ENCODE measurements around the gene HOXC9.
A peak's percentile ranks its signal among the peaks of the same experiment; 100 is the strongest.

The HOXC9 gene

DNA sequence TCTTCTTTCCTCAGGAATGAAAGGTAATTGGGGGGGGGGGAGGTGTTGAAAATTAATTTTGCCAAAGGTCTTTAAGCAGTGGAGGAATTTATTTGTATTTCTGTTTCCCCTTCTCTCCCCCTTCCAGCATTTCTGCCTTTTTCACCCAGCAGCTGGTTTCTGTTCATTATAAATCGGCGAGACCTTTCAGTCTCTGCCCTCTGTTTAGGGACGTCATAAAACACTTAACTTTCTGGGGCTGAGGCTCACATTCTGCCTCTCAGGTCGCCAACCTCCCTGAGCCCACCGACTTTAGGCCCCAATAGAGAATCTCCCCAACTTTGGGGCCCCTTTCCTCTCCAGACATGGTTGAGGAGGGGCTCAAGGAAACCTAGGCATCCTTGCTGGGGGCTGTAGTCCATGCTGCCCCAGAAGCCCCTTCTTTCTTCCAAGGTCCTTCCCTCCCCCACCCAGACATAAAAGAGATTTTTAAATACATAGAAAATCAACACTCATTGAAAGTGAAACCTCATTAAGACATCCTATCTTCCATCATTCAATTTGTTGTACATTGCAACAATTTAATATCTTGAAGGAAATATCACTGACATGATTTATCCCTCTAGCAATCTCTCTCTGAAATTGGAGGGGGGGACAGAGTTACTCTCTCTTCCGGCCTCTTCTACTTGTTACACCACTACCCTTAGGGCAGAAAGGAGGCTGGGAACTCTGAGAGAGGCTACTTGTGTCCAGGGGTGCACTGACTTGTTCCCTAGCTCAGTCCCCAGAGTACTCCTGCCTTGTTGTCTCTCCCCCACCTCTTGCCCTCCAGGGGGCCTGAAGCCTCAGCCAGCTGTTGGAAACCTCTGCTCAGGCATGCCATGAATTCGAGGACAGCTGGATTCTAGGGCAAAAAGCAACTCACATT is 25.8 kb downstream of the HOXC9 start:
- H3K9me3 Mint-ChIP-seq: no peaks in the 10 kb centered on the region
- H3K4me1 Mint-ChIP-seq (ENCODE audit: low read depth): peaks cover 23% of the 10 kb centered on the region
- no peak overlapping the region for H3K4me3 Mint-ChIP-seq
- peaks cover 93% of the 10 kb centered on the region for H3K27me3 Mint-ChIP-seq (ENCODE audit: low read depth)
- H3K36me3 Mint-ChIP-seq (ENCODE audit: low read depth): peaks cover 2% of the 10 kb centered on the region
- no peak overlapping the region for H3K27ac Mint-ChIP-seq

DNA sequence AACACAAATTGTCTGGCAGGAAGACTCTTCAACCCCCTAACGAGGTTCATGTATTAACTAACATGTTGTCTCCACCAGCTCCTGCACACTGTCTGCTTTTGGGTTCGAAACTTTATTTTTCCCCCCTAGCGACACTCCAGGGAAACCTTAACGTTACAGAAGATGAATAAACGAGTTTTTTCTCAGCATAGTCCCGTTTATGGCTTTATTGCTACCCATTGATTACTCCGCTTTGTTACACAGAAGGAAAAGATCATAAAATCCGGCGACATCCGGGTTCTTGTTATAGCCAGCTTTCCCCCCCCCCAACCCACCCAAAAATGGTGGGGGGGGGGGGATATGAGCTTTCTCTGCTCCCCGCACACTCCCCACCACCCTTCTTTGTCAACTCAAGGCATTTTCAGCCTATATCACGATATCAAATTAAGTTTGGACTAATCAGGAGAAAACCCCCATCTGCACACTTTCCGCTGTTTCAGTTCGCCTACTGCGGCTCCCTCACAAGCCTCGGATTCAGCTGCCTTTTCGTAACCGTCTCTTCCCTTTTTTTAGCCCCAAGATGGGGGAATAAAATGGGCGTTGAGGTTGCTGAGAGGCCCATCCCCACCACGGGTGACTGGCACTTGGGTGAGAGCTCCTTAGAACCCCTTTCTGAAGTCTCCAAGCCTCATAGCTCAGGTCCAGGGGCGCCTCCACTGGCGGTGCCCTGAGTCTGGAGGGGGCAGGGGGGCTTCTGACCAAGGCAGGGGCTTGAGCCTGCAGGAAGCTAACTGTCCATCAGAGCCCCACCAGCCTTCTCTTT is 26.9 kb downstream of the HOXC9 start:
- H3K4me1 Mint-ChIP-seq (ENCODE audit: low read depth): peaks cover 20% of the 10 kb centered on the region
- H3K36me3 Mint-ChIP-seq (ENCODE audit: low read depth): peaks cover 2% of the 10 kb centered on the region
- H3K27ac Mint-ChIP-seq: no peak overlapping the region
- no peaks in the 10 kb centered on the region for H3K9me3 Mint-ChIP-seq
- H3K4me3 Mint-ChIP-seq: no peak overlapping the region
- peaks cover 95% of the 10 kb centered on the region for H3K27me3 Mint-ChIP-seq (ENCODE audit: low read depth)

DNA sequence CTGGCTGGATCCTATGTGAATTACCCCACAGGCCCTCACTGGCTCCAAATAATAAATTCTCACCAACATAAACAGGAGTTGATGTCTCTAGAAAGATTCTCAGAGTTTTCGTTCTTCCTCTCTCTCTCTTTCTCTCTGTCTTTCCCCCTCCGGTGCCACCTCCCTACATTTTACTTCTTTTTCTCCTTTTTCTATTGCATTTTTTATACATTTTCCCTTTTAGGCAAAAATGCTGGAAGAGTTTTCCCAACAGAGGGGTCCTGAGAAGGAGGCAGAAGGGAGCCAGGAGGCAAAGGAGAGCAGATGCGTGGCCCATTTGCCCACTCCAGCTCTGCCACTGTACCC is 27.5 kb downstream of the HOXC9 start:
- H3K27ac Mint-ChIP-seq: no peak overlapping the region
- H3K9me3 Mint-ChIP-seq: no peaks in the 10 kb centered on the region
- peaks cover 23% of the 10 kb centered on the region for H3K4me1 Mint-ChIP-seq (ENCODE audit: low read depth)
- H3K27me3 Mint-ChIP-seq (ENCODE audit: low read depth): peaks cover 95% of the 10 kb centered on the region
- peaks cover 2% of the 10 kb centered on the region for H3K36me3 Mint-ChIP-seq (ENCODE audit: low read depth)
- no peak overlapping the region for H3K4me3 Mint-ChIP-seq

DNA sequence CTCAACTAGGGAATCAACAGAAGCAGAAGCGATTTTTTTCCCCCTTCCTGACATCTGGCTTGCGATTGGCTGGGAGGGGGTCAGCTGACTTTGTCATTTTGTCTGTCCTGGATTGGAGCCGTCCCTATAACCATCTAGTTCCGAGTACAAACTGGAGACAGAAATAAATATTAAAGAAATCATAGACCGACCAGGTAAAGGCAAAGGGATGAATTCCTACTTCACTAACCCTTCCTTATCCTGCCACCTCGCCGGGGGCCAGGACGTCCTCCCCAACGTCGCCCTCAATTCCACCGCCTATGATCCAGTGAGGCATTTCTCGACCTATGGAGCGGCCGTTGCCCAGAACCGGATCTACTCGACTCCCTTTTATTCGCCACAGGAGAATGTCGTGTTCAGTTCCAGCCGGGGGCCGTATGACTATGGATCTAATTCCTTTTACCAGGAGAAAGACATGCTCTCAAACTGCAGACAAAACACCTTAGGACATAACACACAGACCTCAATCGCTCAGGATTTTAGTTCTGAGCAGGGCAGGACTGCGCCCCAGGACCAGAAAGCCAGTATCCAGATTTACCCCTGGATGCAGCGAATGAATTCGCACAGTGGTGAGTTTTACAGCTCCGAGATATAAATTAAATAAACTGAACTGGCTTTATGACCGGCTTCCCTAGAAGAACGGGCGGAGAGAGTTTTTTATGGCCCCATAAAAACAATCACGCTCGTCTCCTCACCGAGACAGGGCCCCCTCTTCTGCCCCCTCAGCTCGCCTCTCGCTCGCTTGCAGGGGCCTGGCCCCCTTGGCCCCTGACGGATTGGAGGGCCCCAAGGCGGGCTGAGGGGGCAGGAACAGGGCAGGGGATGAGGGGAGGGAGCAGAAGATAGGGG is 28.6 kb downstream of the HOXC9 start, which contains the start of gene HOXC6:
Gene HOXC6 (plus strand): TSS at position 127 of the 888 bp plus-strand sequence. CDS start 82 bp downstream, at position 209.
- peaks cover 2% of the 10 kb centered on the region for H3K36me3 Mint-ChIP-seq (ENCODE audit: low read depth)
- peaks cover 95% of the 10 kb centered on the region for H3K27me3 Mint-ChIP-seq (ENCODE audit: low read depth)
- H3K9me3 Mint-ChIP-seq: no peaks in the 10 kb centered on the region
- no peak within 1 kb of the TSS for H3K27ac Mint-ChIP-seq
- H3K4me1 Mint-ChIP-seq (ENCODE audit: low read depth): peaks cover 27% of the 10 kb centered on the region
- H3K4me3 Mint-ChIP-seq: no peak within 1 kb of the TSS

DNA sequence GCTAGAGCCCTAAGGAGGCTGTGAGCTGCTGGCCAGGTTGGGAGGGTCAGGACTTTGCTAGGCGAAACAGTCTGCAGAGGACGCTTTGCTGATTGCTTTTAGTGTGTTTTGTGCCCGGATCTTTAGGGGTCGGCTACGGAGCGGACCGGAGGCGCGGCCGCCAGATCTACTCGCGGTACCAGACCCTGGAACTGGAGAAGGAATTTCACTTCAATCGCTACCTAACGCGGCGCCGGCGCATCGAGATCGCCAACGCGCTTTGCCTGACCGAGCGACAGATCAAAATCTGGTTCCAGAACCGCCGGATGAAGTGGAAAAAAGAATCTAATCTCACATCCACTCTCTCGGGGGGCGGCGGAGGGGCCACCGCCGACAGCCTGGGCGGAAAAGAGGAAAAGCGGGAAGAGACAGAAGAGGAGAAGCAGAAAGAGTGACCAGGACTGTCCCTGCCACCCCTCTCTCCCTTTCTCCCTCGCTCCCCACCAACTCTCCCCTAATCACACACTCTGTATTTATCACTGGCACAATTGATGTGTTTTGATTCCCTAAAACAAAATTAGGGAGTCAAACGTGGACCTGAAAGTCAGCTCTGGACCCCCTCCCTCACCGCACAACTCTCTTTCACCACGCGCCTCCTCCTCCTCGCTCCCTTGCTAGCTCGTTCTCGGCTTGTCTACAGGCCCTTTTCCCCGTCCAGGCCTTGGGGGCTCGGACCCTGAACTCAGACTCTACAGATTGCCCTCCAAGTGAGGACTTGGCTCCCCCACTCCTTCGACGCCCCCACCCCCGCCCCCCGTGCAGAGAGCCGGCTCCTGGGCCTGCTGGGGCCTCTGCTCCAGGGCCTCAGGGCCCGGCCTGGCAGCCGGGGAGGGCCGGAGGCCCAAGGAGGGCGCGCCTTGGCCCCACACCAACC is 29.8 kb downstream of the HOXC9 start:
- H3K27ac Mint-ChIP-seq: no peak overlapping the region

DNA sequence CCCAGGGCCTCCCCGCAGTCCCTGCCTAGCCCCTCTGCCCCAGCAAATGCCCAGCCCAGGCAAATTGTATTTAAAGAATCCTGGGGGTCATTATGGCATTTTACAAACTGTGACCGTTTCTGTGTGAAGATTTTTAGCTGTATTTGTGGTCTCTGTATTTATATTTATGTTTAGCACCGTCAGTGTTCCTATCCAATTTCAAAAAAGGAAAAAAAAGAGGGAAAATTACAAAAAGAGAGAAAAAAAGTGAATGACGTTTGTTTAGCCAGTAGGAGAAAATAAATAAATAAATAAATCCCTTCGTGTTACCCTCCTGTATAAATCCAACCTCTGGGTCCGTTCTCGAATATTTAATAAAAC is 30.5 kb downstream of the HOXC9 start:
- Mint-ChIP-seq H3K4me3 (no peak overlapping the region), H3K4me1 (ENCODE audit: low read depth) (peaks cover 30% of the 10 kb centered on the region), H3K27me3 (ENCODE audit: low read depth) (peaks cover 92% of the 10 kb centered on the region), H3K27ac (no peak overlapping the region), H3K36me3 (ENCODE audit: low read depth) (peaks cover 2% of the 10 kb centered on the region), H3K9me3 (no peaks in the 10 kb centered on the region)

More for the DNA sequence above, 29.8 kb downstream of the HOXC9 start:
- H3K27me3 Mint-ChIP-seq (ENCODE audit: low read depth): peaks cover 92% of the 10 kb centered on the region
- H3K4me3 Mint-ChIP-seq: no peak overlapping the region
- peaks cover 2% of the 10 kb centered on the region for H3K36me3 Mint-ChIP-seq (ENCODE audit: low read depth)
- H3K9me3 Mint-ChIP-seq: no peaks in the 10 kb centered on the region
- H3K4me1 Mint-ChIP-seq (ENCODE audit: low read depth): peaks cover 30% of the 10 kb centered on the region

DNA sequence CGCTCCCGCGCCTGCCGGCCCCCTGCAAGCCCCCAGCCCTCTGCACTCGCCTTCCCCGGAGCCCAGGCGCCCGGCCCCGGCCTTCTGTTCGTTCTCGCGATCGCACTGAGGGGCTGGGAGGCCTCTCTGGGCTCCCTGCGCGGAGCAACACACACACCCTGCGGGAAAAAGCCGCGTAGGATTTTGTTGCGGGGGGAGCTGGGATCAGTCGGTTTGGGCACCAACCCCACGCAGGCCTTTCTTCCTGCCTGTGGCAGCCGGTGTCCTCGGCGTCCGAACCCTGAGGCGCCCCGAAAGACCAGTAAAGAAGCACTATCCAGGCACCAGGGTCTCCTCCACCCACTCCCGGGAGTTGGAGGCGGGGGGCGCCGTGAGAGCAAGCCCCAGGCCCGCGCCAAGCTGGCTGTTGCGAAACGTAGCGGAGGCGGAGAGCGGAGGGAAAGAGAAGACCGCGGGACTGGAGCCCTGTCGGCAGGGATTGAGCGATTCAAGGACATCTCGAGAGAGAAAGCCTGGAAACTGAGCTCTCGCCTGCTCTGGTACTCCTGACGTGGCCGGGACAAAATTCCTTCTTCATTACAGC is 31.0 kb downstream of the HOXC9 start:
- peaks cover 27% of the 10 kb centered on the region for H3K4me1 Mint-ChIP-seq (ENCODE audit: low read depth)
- H3K9me3 Mint-ChIP-seq: no peaks in the 10 kb centered on the region
- H3K27me3 Mint-ChIP-seq (ENCODE audit: low read depth): peaks cover 92% of the 10 kb centered on the region
- H3K36me3 Mint-ChIP-seq (ENCODE audit: low read depth): peaks cover 2% of the 10 kb centered on the region
- no peak overlapping the region for H3K27ac Mint-ChIP-seq
- H3K4me3 Mint-ChIP-seq: no peak overlapping the region

DNA sequence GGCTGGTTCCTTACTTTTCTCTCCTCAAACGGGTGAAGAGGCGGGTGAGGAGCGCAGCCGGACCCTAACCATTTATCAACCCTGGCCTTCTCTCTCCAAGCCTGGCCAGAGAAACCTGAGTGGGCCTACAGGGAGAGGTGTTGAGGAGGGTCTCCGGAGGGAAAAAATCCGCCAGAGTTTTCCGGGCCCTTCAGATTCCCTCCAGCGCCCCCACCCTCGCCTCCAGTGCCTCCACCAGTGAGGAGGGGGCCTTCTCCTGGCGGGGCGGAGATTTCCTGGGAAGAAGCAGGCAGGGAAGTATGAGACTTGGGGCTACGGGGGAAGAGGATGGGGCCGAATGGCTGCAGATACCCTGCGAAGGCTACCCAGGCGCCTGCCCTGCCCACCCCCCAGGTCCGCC is 31.5 kb downstream of the HOXC9 start:
- H3K4me3 Mint-ChIP-seq: no peak overlapping the region

DNA sequence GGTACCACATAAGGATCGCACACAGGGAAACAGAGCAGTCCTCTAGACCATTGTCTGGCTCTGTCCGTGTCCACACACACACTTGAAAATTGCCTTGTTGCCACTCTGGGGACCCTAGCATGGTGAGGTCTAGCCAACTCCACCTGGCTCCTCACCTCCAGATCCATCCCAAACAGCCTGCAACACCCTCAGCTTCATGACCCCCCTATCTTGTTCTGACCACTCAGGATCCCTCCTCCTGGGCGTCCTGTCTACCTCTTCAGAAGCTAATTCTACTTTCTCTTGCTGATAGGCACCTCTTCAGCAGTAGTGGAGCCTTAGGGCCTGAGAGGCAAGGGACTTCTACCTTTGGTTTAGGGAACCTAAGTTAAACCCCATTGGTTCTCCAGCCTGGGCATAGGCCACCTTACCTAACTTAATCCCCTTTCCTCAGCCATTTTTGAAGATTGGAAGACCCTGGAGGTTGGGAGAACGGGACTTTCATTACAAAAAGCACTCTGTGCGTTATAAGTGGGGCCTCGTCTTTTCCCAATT is 32.2 kb downstream of the HOXC9 start:
- Mint-ChIP-seq H3K4me3 (no peak overlapping the region), H3K27ac (peak overlapping the region; percentile 64), H3K4me1 (ENCODE audit: low read depth) (peaks cover 21% of the 10 kb centered on the region), H3K27me3 (ENCODE audit: low read depth) (peaks cover 92% of the 10 kb centered on the region), H3K9me3 (no peaks in the 10 kb centered on the region), H3K36me3 (ENCODE audit: low read depth) (peaks cover 2% of the 10 kb centered on the region)

More for the DNA sequence above, 31.5 kb downstream of the HOXC9 start:
- peaks cover 2% of the 10 kb centered on the region for H3K36me3 Mint-ChIP-seq (ENCODE audit: low read depth)
- no peaks in the 10 kb centered on the region for H3K9me3 Mint-ChIP-seq
- no peak overlapping the region for H3K27ac Mint-ChIP-seq
- peaks cover 25% of the 10 kb centered on the region for H3K4me1 Mint-ChIP-seq (ENCODE audit: low read depth)
- peaks cover 92% of the 10 kb centered on the region for H3K27me3 Mint-ChIP-seq (ENCODE audit: low read depth)

DNA sequence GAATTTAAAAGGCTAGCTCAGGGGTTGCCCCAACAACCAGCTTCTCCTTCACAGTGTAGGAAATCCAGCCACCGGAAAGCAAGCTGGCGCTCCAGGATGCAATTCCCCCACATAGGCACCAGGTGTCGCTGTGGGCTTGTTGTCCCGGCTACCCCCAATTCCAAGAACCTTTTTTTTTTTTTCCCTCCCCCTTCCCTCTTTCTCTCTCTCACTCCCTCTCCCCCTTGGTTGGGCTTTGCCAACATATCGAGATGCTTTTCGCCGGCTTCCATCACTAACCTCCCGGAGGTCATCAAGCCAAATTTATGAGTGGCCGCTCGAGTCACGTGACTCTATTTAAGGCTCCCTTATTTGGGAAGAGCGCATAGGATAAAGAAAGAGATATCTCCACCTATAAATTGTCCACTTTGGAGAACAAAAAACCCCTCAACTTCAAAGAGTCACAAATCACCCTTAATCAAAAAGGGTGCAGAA is 32.7 kb downstream of the HOXC9 start, which contains the start of gene HOXC5:
Gene HOXC5 (plus strand): TSS at position 424 of the 474 bp plus-strand sequence. CDS start 73 bp downstream, outside the sequence.
- no peaks in the 10 kb centered on the region for H3K9me3 Mint-ChIP-seq
- H3K36me3 Mint-ChIP-seq (ENCODE audit: low read depth): peaks cover 2% of the 10 kb centered on the region
- H3K4me1 Mint-ChIP-seq (ENCODE audit: low read depth): peaks cover 18% of the 10 kb centered on the region
- H3K4me3 Mint-ChIP-seq: peak within 1 kb of the TSS; percentile 57
- peaks cover 92% of the 10 kb centered on the region for H3K27me3 Mint-ChIP-seq (ENCODE audit: low read depth)
- H3K27ac Mint-ChIP-seq: peak within 1 kb of the TSS; percentile 64

DNA sequence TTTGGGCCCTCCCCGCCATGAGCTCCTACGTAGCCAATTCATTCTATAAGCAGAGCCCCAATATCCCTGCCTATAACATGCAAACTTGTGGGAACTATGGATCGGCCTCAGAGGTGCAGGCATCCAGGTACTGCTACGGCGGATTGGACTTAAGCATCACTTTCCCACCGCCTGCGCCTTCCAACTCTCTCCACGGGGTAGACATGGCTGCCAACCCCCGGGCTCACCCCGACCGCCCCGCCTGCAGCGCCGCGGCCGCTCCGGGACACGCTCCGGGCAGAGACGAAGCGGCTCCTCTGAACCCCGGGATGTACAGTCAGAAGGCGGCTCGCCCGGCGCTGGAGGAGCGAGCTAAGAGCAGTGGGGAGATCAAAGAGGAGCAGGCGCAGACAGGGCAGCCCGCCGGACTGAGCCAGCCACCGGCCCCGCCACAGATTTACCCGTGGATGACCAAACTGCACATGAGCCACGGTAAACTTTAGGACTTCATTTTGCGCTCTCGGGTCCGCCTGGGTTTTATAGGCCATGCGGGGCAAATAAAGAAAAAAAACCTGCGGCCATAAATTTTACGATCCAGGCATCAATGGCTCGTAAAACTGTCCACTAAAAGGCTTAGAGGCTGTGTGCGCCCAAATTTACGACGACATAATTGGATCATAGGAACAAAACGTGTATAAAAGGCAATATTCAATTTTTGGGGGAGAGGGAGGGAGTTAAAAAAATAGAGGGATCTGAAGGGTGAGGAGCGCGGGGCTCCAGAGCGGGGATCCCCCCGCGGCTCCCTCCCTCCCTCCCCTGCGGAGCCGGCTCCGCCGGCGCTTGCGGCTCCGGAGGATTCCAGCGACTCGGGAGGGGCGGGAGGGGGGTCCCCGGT is 33.4 kb downstream of the HOXC9 start:
- Mint-ChIP-seq H3K4me3 (no peak overlapping the region), H3K27me3 (ENCODE audit: low read depth) (peaks cover 92% of the 10 kb centered on the region), H3K27ac (peak overlapping the region; percentile 55), H3K36me3 (ENCODE audit: low read depth) (peaks cover 2% of the 10 kb centered on the region), H3K4me1 (ENCODE audit: low read depth) (peaks cover 18% of the 10 kb centered on the region), H3K9me3 (no peaks in the 10 kb centered on the region)

Data from T-helper 1 cell treated with Interleukin-12 subunit alpha and Interleukin-12 subunit beta and Interleukin-4 antibody, amounts not matched to agents 30 μg/mL and 1 μg/mL, for 36 hours (primary cell).